ENCODE results near the gene FOXN4.

DNA sequence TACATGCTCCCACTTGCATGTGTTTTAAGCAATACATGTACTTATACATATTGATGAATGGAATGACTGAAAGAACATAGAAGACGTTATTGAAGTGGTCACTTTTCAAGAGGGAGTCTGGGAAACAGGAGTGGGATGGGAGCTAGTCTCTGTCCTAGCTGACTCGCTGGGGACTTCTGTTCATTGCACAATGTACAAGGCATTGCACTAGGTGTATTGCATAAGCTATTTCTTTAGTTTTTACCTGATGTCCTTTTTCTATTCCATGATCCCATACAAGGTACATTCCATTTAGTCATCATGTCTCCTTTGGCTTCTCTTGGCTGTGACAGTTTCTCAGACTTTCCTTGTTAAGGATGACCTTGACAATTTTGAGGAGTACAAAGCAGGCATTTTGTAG, 34.6 kb upstream of the FOXN4 start:
- TF ChIP-seq POLR2A (IDR thresholded peaks at IDR 0.05) (no peak), CTCF (IDR thresholded peaks at IDR 0.05) (no peak), POLR2AphosphoS5 (IDR thresholded peaks at IDR 0.05) (no peak)
